Thyroid gland (tissue), 4 donors: ENCODE measurements around the gene ARHGEF40. TPM values are rescaled to one million over a fixed set of nuclear protein-coding genes. Genes with fewer than 3 reads are reported as not detected.

Experiments
- DNase-seq, 2 donors: peaks; one replicate each; pipeline ENCODE4 v3.0.0-alpha.2; 2019
- H3K27ac ChIP-seq, 3 donors: fragments of 200-600 bp; sonication (generic); 1 replicate in 2 of 3; 2 replicates in 1 of 3; pipeline ENCODE4 v1.5.1; 2016 to 2019; ENCODE audit warnings: mild to moderate bottlenecking in 1 of 3, moderate library complexity in 1 of 3
- H3K27me3 ChIP-seq: fragments of 200-600 bp; sonication (generic); one replicate; pipeline ENCODE4 v1.5.1; 2019
- H3K36me3 ChIP-seq, 2 donors: fragments of 200-600 bp; sonication (generic); one replicate each; pipeline ENCODE4 v1.5.1; 2016 to 2019
- H3K4me1 ChIP-seq, 2 donors: fragments of 200-600 bp; sonication (generic); one replicate each; pipeline ENCODE4 v1.5.1; 2017 to 2019
- H3K4me3 ChIP-seq, 3 donors: fragments of 200-600 bp; sonication (generic); replicated peaks in 1 of 3; 1 replicate in 2 of 3; 2 replicates in 1 of 3; pipeline ENCODE4 v1.5.1; 2016; ENCODE audit warnings: mild to moderate bottlenecking in 1 of 3
- H3K9me3 ChIP-seq: fragments of 200-600 bp; sonication (generic); one replicate; pipeline ENCODE4 v1.5.1; 2017
- CTCF ChIP-seq, 6 experiments: fragments of 200-600 bp in 3 of 6; fragments of 450-650 bp in 3 of 6; sonication (generic) in 3 of 6; IDR thresholded peaks; one replicate each; pipeline ENCODE4 v1.5.1; 2016 to 2019; ENCODE audit warnings: antibody characterized with exemption in 6 of 6, mild to moderate bottlenecking in 2 of 6, inconsistent platforms in 1 of 6, moderate library complexity in 1 of 6
- POLR2A ChIP-seq, 2 donors: fragments of 450-650 bp; IDR thresholded peaks; one replicate each; pipeline ENCODE4 v1.6.1; 2017; ENCODE audit warnings: antibody characterized with exemption in 2 of 2, mild to moderate bottlenecking in 2 of 2, moderate library complexity in 1 of 2
- WGBS, 2 donors: methylation state at CpG; one replicate each; pipeline ENCODE4 v1.1.5; 2017; 5-methylcytosine and 5-hydroxymethylcytosine counted together
- intact Hi-C: fragments of 100-400 bp; cut with DNase I; formaldehyde crosslinking; loops from one replicate; pipeline ENCODE4 v1.15.1; 2023
- total RNA-seq, 4 donors: library from RNA; depleted of rRNA; stranded (reverse); fragments of >200 nt; gene quantifications; one replicate each; pipeline ENCODE4 v1.2.3, GENCODE V29; 2016

The ARHGEF40 gene
- total RNA-seq, 4 donors from 2014 or later, result 28.1 to 44.8 (median 43.4) TPM

- 88 to 89% methylated on average over 20 of the region's 20 CpGs for WGBS, 2 donors
- intact Hi-C loops, result no loop called here
Observed at GRCh38 chr14:21053184-21054122, 16.7 kb upstream of the ARHGEF40 start.

GRCh38 chr14:21054123-21054767 lies 15.9 kb upstream of the ARHGEF40 start:
- Histone ChIP-seq H3K27me3 (no peaks in the 10 kb centered on the region), H3K4me3 (no peak overlapping the region), H3K27ac (no peak overlapping the region), H3K36me3 (no peaks in the 10 kb centered on the region), H3K4me1 (no peaks in the 10 kb centered on the region), H3K9me3 (no peaks in the 10 kb centered on the region)
- DNase-seq, result no peak
- TF ChIP-seq POLR2A (IDR thresholded peaks at IDR 0.05), result no peak
- no peak for TF ChIP-seq CTCF (IDR thresholded peaks at IDR 0.05)
- intact Hi-C loops, result no loop called here
- WGBS, 2 donors, result 79 to 82% methylated on average over 3 of the region's 3 CpGs

More at GRCh38 chr14:21053184-21054122, 16.7 kb upstream of the ARHGEF40 start:
- TF ChIP-seq CTCF (IDR thresholded peaks at IDR 0.05), result no peak
- TF ChIP-seq POLR2A (IDR thresholded peaks at IDR 0.05), result no peak
- Histone ChIP-seq H3K9me3 (no peaks in the 10 kb centered on the region), H3K4me1 (no peaks in the 10 kb centered on the region), H3K36me3 (no peaks in the 10 kb centered on the region), H3K27ac (no peak overlapping the region), H3K27me3 (no peaks in the 10 kb centered on the region), H3K4me3 (no peak overlapping the region)
- no peak for DNase-seq

GRCh38 chr14:21054768-21055145 lies 15.3 kb upstream of the ARHGEF40 start:
- Histone ChIP-seq H3K4me3 (no peak overlapping the region), H3K27ac (no peak overlapping the region), H3K27me3 (no peaks in the 10 kb centered on the region), H3K36me3 (no peaks in the 10 kb centered on the region), H3K4me1 (no peaks in the 10 kb centered on the region), H3K9me3 (no peaks in the 10 kb centered on the region)
- TF ChIP-seq CTCF (IDR thresholded peaks at IDR 0.05) (no peak), POLR2A (IDR thresholded peaks at IDR 0.05) (no peak)
- 89 to 93% methylated on average over 4 of the region's 4 CpGs for WGBS, 2 donors
- intact Hi-C loops, result no loop called here
- DNase-seq, result no peak

GRCh38 chr14:21055432-21056117 lies 14.5 kb upstream of the ARHGEF40 start:
- DNase-seq, result no peak
- no peak overlapping the region for H3K4me3 ChIP-seq
- 73 to 76% methylated on average over 5 of the region's 5 CpGs for WGBS, 2 donors
- no peaks in the 10 kb centered on the region for H3K4me1 ChIP-seq
- no peaks in the 10 kb centered on the region for H3K27me3 ChIP-seq
- no peak for TF ChIP-seq POLR2A (IDR thresholded peaks at IDR 0.05)
- TF ChIP-seq CTCF (IDR thresholded peaks at IDR 0.05), result no peak
- H3K9me3 ChIP-seq, result no peaks in the 10 kb centered on the region
- intact Hi-C loops, result no loop called here
- H3K36me3 ChIP-seq, result no peaks in the 10 kb centered on the region
- no peak overlapping the region for H3K27ac ChIP-seq
